Mesothelial cell of epicardium (in vitro differentiated cells): ENCODE results near the gene MCRIP1. TPM values are rescaled to one million over a fixed set of nuclear protein-coding genes. Genes with fewer than 3 reads are reported as not detected.

Source experiments
- DNase-seq, 2 experiments: peaks; one replicate each; pipeline ENCODE4 v3.0.0; 2021; ENCODE audit warnings: low spot score in 2 of 2; ENCODE audit not compliant: unreplicated experiment in 2 of 2
- H3K27ac Mint-ChIP-seq: 2 replicates; pipeline ENCODE4 v1.8.0; 2021; ENCODE audit warnings: mixed read lengths
- H3K27me3 Mint-ChIP-seq: 2 replicates; pipeline ENCODE4 v1.8.0; 2021; ENCODE audit warnings: low read depth, mixed read lengths
- H3K36me3 Mint-ChIP-seq: 2 replicates; pipeline ENCODE4 v1.8.0; 2021; ENCODE audit warnings: mixed read lengths
- H3K4me1 Mint-ChIP-seq: 2 replicates; pipeline ENCODE4 v1.8.0; 2021; ENCODE audit warnings: mixed read lengths
- H3K4me3 Mint-ChIP-seq: 2 replicates; pipeline ENCODE4 v1.8.0; 2021; ENCODE audit warnings: mild to moderate bottlenecking, moderate library complexity, mixed read lengths
- H3K9me3 Mint-ChIP-seq: 2 replicates; pipeline ENCODE4 v1.8.0; 2021; ENCODE audit warnings: mixed read lengths
- total RNA-seq: library from RNA; stranded (reverse); gene quantifications from 3 replicates; pipeline ENCODE4 v1.2.1, GENCODE V29; 2021
- TF ChIP-seq, protein P1 (sequence below): fragments of 200-600 bp; sonication (generic); IDR thresholded peaks from one replicate; pipeline ENCODE4 v1.5.0; 2021; ENCODE audit warnings: antibody characterized with exemption; ENCODE audit not compliant: unreplicated experiment

The MCRIP1 gene
- total RNA-seq, 1 donor from 2014 or later = 104 TPM

DNA sequence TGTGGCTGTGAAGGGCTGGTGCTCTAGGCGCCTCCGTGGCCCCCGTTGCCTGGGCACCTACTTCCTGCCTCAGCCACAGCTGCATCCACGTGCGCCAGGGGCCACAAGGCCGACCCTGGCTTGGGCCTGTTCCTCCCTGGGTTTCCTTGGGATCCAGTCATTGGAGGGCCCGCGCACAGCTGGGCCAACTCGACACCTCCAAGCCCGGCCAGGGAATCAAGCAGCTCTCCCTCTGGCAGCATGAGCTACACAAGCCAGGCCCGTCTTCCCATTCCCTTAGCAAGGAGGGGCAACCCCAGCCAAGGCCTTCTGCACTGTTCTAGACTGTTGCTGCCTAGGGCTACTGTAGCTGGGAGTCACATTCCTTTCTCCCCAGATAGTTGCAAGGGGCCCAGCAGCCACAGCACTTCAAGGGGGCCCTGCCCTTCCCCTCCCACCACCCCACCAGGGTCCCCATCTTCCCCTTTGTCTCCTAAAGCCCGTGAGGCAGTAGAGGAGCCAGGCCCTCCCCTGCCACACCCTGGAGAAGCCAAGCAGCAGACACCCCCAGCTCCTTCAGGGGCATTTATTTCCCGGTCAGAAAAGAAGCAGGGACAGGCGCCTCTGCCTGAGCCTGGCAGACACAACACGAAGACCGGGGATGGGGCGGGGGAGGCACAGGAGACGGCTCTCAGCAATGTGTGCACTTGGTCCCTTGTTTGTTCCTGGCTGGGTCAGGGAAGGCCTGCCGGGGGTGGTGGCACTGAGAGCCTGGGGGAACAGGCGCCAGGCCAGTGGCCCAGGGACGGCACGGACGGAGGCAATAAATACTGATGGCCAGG, 34.3 kb upstream of the MCRIP1 start:
- H3K27me3 Mint-ChIP-seq = no peaks in the 10 kb centered on the region
- TF ChIP-seq, protein P1, sequence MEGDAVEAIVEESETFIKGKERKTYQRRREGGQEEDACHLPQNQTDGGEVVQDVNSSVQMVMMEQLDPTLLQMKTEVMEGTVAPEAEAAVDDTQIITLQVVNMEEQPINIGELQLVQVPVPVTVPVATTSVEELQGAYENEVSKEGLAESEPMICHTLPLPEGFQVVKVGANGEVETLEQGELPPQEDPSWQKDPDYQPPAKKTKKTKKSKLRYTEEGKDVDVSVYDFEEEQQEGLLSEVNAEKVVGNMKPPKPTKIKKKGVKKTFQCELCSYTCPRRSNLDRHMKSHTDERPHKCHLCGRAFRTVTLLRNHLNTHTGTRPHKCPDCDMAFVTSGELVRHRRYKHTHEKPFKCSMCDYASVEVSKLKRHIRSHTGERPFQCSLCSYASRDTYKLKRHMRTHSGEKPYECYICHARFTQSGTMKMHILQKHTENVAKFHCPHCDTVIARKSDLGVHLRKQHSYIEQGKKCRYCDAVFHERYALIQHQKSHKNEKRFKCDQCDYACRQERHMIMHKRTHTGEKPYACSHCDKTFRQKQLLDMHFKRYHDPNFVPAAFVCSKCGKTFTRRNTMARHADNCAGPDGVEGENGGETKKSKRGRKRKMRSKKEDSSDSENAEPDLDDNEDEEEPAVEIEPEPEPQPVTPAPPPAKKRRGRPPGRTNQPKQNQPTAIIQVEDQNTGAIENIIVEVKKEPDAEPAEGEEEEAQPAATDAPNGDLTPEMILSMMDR = no peak

DNA sequence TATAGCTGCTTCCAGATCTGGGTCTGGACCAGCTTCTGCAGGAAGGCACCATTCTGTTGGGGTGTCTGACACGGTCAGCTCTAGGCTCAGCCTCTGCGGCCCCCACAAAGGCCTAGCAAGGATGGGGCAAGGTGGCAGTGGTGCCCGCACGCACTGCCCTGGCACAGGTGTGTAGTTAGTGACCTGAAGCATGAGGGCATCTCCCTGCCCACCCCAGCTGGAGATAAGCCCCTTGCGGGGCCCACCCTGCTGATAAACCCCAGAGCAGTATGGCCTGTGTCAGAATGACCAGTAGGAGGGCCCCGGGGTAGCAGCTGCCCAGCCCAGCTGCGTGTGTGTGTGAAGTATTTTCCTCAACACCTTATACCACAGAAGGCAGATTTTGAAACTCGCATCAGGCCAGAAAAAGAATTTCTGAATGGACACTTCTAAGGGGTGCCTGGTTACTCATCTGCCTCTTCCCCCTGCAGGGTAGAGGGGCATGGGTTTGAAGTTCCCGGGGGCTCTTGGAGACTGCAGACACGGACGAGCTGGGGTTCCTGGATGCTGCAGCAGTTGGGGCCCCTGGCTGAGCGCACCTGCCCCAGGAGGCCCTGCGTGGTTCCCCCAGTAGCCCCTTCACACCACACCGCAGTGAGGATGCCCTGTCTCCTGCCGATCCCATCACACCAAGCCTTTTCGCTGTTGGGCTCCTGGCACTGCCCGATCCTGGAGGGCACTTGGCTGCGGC, 33.5 kb upstream of the MCRIP1 start:
- Mint-ChIP-seq H3K27me3 (no peaks in the 10 kb centered on the region), H3K27ac (peak overlapping the region; percentile 96), H3K4me3 (no peak overlapping the region), H3K9me3 (no peaks in the 10 kb centered on the region), H3K4me1 (peaks cover 48% of the 10 kb centered on the region), H3K36me3 (no peaks in the 10 kb centered on the region)
- TF ChIP-seq, protein P1 = no peak
- no peak for DNase-seq

More for the DNA sequence above, 34.3 kb upstream of the MCRIP1 start:
- DNase-seq = no peak
- no peaks in the 10 kb centered on the region for H3K36me3 Mint-ChIP-seq
- peak overlapping the region; percentile 96 for H3K27ac Mint-ChIP-seq
- H3K9me3 Mint-ChIP-seq = no peaks in the 10 kb centered on the region
- H3K4me1 Mint-ChIP-seq = peaks cover 48% of the 10 kb centered on the region
- H3K4me3 Mint-ChIP-seq = peak overlapping the region; percentile 40

DNA sequence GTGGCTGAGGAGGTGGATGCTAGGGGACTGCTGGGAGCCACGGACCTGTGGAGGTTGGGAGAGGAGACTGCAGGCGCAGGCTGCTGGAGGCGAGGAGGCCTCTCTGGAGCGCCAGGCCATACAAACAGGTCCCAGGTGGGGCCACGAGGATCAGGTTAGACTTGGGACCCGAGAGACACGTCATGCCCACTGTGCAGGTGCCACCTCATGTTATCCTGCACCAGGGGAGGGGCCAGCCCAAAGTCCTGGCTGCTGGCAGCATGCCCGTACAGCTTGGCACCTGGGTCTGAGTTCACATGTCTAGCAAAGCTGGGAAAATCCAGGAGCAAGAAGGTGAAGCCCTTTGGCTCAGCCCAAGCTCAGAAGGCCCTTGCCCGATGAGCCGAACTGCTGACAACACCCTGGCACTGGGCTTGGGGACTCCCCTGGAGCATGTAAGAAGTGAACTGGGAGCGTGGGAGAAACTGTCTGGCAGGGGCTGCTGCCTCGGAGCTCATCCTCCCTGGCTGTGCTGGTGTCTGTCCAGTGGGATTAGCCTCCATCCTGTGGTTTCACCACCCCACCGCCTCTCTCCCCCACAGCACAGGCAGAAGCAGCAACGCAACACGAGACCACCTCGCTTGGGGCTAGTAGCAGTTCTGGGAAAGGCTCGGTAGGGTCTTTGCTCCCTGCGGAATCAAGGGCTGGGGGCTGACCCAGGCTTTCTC, 32.8 kb upstream of the MCRIP1 start:
- no peaks in the 10 kb centered on the region for H3K27me3 Mint-ChIP-seq
- TF ChIP-seq, protein P1 = no peak
- H3K4me3 Mint-ChIP-seq = no peak overlapping the region
- H3K4me1 Mint-ChIP-seq = peaks cover 51% of the 10 kb centered on the region
- no peaks in the 10 kb centered on the region for H3K36me3 Mint-ChIP-seq
- no peaks in the 10 kb centered on the region for H3K9me3 Mint-ChIP-seq
- DNase-seq = no peak
- H3K27ac Mint-ChIP-seq = peak overlapping the region; percentile 96

DNA sequence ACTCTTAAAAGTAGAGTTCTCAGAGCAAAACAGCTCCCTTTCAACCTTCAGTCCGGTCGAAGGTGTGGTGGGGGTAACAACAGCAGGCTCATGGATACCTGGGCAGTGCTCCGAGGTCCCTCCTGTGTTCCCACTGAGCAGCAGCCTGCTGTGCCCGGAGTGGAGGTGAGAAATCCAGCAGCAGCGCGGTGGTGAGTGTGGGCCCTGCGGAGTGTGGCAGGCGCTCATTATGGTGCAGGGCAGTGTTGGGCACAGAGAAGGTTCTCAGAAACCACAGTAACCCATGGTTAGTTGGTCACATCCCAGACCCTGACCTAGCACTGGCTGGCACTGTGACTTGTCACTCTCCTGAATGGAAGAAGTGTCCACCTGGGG, 32.3 kb upstream of the MCRIP1 start:
- no peaks in the 10 kb centered on the region for H3K9me3 Mint-ChIP-seq
- no peak overlapping the region for H3K4me3 Mint-ChIP-seq
- H3K27me3 Mint-ChIP-seq = peaks cover 2% of the 10 kb centered on the region
- TF ChIP-seq, protein P1 = no peak
- H3K4me1 Mint-ChIP-seq = peaks cover 50% of the 10 kb centered on the region
- no peak for DNase-seq
- no peaks in the 10 kb centered on the region for H3K36me3 Mint-ChIP-seq
- H3K27ac Mint-ChIP-seq = peak overlapping the region; percentile 43

DNA sequence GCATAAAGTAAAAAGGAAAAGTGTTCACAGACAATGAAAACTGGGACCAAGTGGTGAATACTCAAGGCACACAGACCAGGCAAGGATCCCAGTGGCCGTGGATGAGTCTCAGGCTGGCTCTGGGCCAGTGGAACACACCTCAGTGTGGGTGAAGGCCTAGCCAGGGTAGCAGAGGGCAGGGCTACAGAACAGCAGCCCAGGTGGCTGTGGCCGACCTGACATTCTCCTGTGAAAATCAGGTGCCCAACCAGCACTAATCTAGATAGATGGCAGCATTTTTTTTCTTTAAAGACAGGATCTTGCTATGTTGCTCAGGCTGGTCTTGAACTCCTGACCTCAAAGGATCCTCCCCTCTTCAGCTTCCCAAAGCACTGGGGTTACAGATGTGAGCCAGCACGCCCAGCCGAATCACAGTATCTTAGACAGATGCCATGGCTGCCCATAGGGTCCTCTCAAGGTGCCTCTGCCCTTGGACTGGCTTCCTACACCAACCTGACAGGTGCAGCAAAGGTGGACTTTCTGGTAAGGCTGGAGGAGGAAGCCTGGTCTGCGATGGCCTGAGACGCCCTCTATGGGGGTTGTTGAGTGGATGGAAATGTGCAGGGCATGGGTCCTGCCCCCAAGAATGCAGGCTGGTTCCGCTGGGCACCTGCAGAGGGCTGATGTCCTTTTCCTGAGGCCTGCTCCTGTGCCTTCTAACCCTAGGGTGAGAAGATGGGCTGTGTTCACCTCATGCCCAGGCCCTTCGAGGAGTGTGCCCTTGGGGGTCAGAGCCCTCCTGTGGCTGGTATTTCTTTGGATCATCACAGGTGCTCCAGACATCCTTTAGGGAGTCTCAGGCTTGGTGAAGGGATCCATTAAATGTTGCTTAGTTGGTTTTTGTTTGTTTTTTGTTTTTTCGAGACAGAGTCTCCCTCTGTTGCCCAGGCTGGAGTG, 31.0 kb upstream of the MCRIP1 start:
- Mint-ChIP-seq H3K9me3 (no peaks in the 10 kb centered on the region), H3K4me1 (peaks cover 47% of the 10 kb centered on the region), H3K4me3 (no peak overlapping the region), H3K27me3 (peaks cover 2% of the 10 kb centered on the region), H3K27ac (no peak overlapping the region), H3K36me3 (peaks cover 2% of the 10 kb centered on the region)
- TF ChIP-seq, protein P1 = no peak
- DNase-seq = no peak
